ENCODE data around the gene APAF1. TPM values are rescaled to one million over a fixed set of nuclear protein-coding genes. Genes with fewer than 3 reads are reported as not detected.

The APAF1 gene
- total and polyA plus RNA-seq, 2 donors (not counting 3 experiments of a cell fraction or from before 2014, with no cell fraction given), result 7.2 to 35.2 TPM

- no peak for FAIRE-seq
- Histone ChIP-seq H3K36me3 (ENCODE audit: control insufficient read depth in 2 of 2, extremely low read depth in 1 of 2, insufficient read depth in 2 of 2, low read length in 2 of 2) (peaks cover 15 to 19% of the 10 kb centered on the region in 2 experiments), H2AFZ (ENCODE audit: low read depth, low read length) (no peak overlapping the region), H3K4me1 (ENCODE audit: control insufficient read depth, extremely low read depth, insufficient read depth, low read length) (no peaks in the 10 kb centered on the region), H3K4me3 (replicated peaks in 1 of 3; ENCODE audit: insufficient read depth in 1 of 3, low read depth in 1 of 3, low read length in 3 of 3) (no peak overlapping the region), H3K4me2 (ENCODE audit: insufficient read depth, low read length) (no peak overlapping the region), H3K9me1 (replicated peaks; ENCODE audit: control insufficient read depth, extremely low read depth, insufficient read depth, low read length) (no peaks in the 10 kb centered on the region), H3K9ac (replicated peaks; ENCODE audit: extremely low read depth, insufficient read depth, low read length) (no peak overlapping the region), H4K20me1 (replicated peaks; ENCODE audit: control insufficient read depth, extremely low read depth, insufficient read depth, low read length) (peaks cover 2% of the 10 kb centered on the region), H3K79me2 (ENCODE audit: control insufficient read depth, insufficient read depth, low read length) (no peaks in the 10 kb centered on the region), H3K27ac (ENCODE audit: insufficient read depth, low read depth, low read length) (no peak overlapping the region), H3K9me3 (replicated peaks; ENCODE audit: control insufficient read depth, insufficient read depth, low read length) (no peaks in the 10 kb centered on the region), H3K27me3 (ENCODE audit: control insufficient read depth in 2 of 2, insufficient read depth in 2 of 2, low read length in 2 of 2) (no peaks in the 10 kb centered on the region)
- POLR2A ChIA-PET, result no interaction called here
- CTCF ChIA-PET, result interaction anchor here (1.3 to 1.4 kb wide), 2 partner anchors 112 to 117 kb away, joined by 3 to 4 read pairs; no protein-coding TSS in a partner anchor
- dilution Hi-C loops (cut with MboI; ENCODE audit: extremely low pct_ligation_motif_present, low sequenced_read_pairs), result no loop called here
- no peak for DNase-seq (ENCODE audit: low read depth, low spot score)
- intact Hi-C loops (cut with micrococcal nuclease), result no loop called here
- no TSS peak for BruUV-seq (replicated peaks)
- TF ChIP-seq EZH2 (IDR thresholded peaks at IDR 0.05; ENCODE audit: borderline replicate concordance, low read depth, low read length, severe bottlenecking) (no peak), MAX (IDR thresholded peaks at IDR 0.05; ENCODE audit: insufficient read depth, insufficient read length) (no peak), CTCF (IDR thresholded peaks at IDR 0.05; ENCODE audit: extremely low read depth in 1 of 2, insufficient read depth in 1 of 2, low read depth in 1 of 2, low read length in 2 of 2) (no peak), JUN (IDR thresholded peaks at IDR 0.05; ENCODE audit: borderline replicate concordance, insufficient read depth, insufficient read length, low read depth) (no peak), MYC (IDR thresholded peaks at IDR 0.05; ENCODE audit: low read depth, low read length) (no peak), FOS (IDR thresholded peaks at IDR 0.05; ENCODE audit: borderline replicate concordance, insufficient read depth, low read length) (no peak)
Measured at GRCh38 chr12:98684199-98684598, 39.1 kb downstream of the APAF1 start.
